PC-3 (cell line): Measurements from ENCODE around the gene TRIM31.

Source experiments
- CTCF ChIP-seq: fragments of 300-600 bp; sonication (generic); conservative IDR thresholded peaks from 2 replicates; pipeline ENCODE4 v1.5.1; 2017; ENCODE audit warnings: antibody characterized with exemption, low read depth, mild to moderate bottlenecking, low read length
- EZH2phosphoT487 ChIP-seq: fragments of 300-600 bp; sonication (generic); IDR thresholded peaks from 2 replicates; pipeline ENCODE4 v1.6.1; 2018; ENCODE audit warnings: mild to moderate bottlenecking, antibody characterized with exemption, low read length, borderline replicate concordance

GRCh38 chr6:30073489-30074235 is 39.2 kb downstream of the TRIM31 start:
- TF ChIP-seq EZH2phosphoT487 (no peak), CTCF (no peak)
